ENCODE measurements around the gene PHRF1.
"Not testable (repeated sequence)": the region's sequence is repeated elsewhere in the genome, so short reads cannot be mapped to it uniquely, and the experiment has no call there.

The PHRF1 gene

DNA sequence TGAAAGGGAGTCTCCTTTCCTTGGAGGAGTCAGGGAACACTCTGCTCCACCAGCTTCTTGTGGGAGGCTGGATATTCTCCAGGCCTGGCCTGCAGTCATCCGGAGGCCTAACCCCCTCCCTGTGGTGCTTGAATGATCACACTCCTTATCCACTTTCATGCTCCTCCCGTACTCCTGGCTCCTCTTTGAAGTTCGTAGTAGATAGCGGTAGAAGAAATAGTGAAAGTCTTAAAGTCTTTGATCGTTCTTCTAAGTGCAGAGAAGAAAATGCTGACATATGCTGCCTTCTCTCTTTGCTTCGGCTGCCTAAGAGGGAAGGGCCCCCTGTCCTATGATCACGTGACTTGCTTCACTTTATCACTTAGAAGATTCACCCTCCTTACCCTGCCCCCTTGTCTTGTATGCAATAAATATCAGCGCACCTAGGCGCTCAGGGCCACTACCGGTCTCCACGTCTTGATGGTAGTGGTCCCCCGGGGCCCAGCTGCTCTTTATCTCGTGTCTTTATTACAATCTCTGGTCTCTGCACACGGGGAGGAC lies 2.2 kb upstream of the PHRF1 start:
- DNase-seq (ENCODE audit: low read depth): not testable (repeated sequence)

DNA sequence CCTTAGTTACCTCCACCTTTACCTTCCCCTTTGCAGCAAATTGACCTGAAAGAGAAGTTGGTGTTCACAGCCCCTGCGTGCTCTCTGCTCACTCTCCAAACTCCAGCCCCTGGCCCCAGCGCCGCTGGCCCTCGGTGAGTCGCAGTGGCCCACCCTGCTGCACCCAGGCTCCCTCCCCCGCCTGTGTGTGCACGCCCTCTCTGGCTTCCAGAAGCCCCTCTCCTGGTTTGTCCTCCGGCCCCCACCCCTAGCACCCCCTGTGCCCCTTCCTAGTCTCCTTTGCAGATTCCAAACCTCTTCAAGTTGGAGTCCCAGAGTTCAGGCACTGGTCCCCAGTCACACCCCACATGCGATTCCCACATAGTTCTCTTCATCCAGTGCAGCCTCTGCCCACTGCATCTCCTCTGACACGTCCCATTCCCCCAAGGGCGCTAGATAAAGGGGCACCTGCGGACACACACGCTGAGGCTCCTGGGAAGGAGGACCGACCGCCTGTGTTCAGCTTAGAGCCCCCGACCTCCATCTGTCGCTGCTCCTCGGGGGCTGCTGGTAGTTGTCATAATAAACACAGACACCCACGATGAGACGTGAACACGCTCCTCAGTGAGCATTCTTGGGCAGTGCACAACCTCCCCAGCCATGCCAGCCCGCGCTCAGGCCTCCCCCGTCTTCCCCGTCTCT lies 1.5 kb upstream of the PHRF1 start:
- no peak for DNase-seq (ENCODE audit: low read depth)

GRCh38 chr11:575313-575995 lies 816 bp upstream of the PHRF1 start:
- DNase-seq (ENCODE audit: low read depth): no peak

GRCh38 chr11:576811-577610 lies 741 bp downstream of the PHRF1 start:
- no peak for DNase-seq (ENCODE audit: low read depth)

GRCh38 chr11:577611-577894 lies 1.3 kb downstream of the PHRF1 start:
- no peak for DNase-seq (ENCODE audit: low read depth)

- no peak for DNase-seq (ENCODE audit: low read depth)
Measured at GRCh38 chr11:578276-579035, 2.2 kb downstream of the PHRF1 start.

- DNase-seq (ENCODE audit: low read depth): no peak
Measured at GRCh38 chr11:579830-580601, 3.7 kb downstream of the PHRF1 start.

DNA sequence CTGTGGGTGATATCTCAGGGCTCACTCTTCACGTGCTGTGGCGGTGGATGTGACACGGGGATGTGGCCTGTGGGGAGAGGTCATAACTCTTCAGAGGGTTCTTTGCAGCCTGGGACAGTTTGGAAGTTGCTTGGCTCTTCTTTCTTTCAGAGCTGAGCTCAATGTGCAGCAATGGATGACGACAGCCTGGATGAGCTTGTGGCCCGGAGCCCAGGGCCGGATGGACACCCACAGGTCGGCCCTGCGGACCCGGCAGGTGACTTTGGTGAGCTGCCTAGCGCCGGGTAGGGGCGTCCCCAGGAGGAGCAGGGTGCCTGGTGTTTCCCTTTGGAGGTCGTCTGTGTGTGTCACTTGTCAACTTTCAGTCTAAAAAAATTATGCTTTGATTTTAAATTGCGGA lies 5.1 kb downstream of the PHRF1 start:
- no peak for DNase-seq (ENCODE audit: low read depth)

DNA sequence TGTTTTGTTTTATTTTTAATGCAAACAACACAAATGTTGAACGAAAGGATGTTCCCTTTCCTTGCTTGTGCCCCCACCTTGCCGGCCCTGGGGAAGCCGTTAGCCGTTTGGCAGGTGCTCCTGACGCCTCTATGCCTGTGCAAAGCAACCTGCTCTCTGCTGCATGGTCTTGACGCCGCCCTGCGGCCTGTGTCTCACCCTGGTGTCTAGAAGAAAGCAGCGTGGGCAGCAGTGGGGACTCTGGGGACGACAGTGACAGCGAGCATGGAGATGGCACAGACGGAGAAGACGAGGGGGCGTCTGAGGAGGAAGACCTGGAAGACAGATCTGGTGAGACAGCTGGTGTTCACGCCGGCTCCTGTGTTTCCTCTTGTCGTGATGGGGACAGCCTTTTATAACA lies 5.5 kb downstream of the PHRF1 start:
- DNase-seq (ENCODE audit: low read depth): no peak

DNA sequence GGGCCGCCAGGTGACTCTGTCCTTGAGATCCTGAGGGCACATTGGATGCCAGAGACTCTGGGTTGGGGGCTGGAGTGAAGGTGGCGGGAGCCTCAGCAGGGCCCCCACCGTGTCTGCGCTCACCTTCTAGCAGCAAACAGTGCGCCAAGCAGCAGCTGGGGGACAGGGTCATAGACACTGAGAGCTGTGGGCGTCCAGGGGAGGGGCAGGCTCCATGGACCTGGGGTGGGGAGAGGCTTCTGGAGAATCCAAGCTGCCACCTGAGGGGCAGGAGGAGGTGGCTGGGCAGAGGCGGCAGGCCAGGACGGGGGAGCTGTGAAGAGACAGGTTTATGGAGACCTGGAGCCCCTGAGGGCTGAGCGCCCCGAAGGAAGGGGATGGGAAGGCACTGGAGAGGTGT lies 8.0 kb downstream of the PHRF1 start:
- DNase-seq (ENCODE audit: low read depth): no peak

DNA sequence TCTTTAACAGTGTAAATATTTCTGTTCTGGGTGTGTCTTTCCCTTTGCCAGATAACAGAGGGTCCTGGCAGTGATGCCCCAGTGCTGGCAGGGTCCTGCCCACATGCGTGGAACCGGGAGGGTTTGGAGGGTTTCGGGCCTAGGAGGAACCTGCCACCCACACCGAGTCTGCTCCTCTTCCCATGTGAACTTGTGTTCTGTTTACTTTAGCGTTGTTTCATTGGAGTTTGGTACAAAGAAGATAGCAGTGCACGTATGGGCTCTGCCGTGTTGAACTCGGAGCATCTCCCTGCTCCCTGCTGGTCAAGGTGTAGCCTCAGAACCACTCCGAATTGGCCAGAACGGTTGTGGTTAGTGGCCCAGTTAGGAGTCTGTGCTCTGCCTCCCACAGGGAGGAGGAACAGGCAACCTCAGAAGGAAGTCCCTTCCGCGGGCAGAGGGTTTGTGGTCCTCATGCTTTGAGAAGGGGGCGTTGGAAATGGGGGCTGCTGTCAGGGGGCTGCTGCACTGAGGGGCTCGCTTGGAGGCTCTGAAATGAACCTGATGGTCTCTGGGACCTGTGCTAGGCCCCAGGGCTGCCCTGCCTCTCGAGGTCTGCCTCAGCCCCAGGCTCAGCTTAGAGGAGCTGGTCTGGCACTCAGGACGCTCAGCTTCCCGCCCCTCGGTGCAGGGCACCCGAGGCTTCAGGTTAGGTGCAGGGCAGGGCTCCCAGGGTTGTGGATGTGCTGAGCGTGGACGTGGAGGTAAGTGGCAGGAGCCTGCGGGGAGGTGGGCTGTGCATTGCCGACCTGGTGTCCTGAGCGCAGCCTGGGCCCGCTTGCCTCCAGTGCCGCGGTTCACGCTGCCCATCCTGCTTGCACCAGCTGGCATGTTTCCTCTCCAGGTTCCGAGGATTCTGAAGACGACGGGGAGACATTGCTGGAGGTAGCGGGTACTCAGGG lies 10.4 kb downstream of the PHRF1 start:
- DNase-seq (ENCODE audit: low read depth): no peak

DNA sequence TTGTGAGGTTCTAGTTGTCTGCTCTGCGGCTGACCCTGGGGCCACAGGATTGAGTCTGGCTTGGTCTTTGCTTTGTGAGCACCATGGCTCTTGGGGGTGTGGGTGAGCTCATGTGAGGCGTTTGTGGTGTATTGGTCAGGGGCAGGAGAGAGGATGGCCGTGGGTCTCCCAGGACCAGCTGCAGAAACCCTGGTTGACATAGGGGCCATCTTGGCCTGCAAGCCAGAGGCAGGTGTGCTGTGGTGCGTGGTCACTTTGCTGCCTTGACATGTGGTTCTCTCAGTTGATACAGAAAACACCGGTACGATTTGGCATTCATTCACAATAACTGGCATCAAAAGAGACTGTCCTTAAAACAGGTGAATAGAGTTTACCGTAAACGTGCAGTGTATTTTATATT lies 11.3 kb downstream of the PHRF1 start:
- DNase-seq (ENCODE audit: low read depth): no peak

- DNase-seq (ENCODE audit: low read depth): no peak
Measured at GRCh38 chr11:587978-588380, 11.7 kb downstream of the PHRF1 start.

DNA sequence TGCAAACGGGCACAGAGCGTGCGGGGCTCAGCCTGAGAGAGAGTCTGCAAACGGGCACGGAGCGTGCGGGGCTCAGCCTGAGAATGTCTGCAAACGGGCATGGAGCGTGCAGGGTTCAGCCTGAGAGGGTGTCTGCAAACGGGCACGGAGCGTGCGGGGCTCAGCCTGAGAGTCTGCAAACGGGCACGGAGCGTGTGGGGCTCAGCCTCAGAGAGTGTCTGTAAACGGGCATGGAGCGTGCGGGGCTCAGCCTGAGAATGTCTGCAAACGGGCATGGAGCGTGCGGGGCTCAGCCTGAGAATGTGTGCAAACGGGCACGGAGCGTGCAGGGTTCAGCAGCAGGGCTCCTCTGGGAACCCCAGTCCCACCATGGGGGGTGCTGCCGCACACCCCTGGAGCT lies 13.5 kb downstream of the PHRF1 start:
- no peak for DNase-seq (ENCODE audit: low read depth)

DNA sequence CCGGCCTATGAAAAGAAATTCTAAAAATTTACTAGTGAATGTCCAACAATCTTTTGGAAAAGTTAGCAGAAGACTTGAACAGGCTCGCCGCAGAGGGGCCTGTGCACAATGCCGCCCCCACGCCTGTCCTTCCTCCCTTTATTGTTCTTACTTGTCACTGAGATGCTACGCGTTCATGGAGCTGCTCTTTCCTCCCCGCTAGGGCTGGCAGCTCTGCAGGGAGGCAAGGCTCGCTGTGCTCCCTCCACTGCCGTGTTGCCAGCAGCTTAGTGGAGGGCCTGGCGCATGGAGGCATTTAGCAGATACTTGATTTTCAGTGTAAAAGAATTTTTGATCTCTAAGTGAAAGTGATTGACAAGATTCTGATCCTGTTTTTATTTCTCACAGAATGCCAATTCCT lies 14.7 kb downstream of the PHRF1 start:
- no peak for DNase-seq (ENCODE audit: low read depth)

DNA sequence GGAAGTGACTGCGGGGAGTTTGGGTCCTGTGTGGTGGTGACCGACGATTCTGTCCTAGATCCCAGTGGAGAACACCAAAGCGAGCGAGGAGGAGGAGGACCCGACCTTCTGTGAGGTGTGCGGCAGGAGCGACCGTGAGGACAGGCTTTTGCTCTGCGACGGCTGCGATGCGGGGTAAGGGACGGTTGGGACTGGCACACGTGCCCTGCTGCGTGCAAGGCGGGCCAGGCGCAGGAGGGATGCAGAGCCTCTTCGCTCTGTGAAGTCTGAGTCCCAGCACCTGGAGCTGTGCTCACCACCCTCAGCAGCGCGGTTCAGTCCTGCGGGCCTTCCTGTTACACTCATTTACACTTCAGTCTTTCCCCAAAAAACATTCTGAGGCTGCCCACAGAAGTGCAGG lies 16.2 kb downstream of the PHRF1 start:
- no peak for DNase-seq (ENCODE audit: low read depth)

GRCh38 chr11:592918-593317 lies 16.6 kb downstream of the PHRF1 start:
- no peak for DNase-seq (ENCODE audit: low read depth)

DNA sequence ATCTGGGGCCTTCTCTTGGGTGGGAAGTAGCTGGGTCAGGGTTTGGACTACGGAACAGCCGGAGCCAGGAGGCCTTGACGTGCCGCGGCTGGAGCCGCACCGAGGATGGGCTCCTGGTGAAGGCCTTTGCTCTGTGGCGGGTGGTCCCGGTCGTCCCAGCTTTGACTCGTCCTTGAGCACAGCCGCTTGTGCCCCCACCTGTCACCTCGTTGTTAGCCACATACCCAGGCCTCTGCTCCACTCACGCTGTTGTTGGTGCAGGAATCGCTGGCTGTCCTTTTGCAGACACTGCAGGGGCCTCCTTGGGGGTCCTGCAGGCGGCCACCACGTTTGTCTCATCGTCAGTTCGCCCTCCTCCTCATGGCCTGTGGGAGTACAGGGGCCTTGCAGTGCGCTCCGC lies 17.1 kb downstream of the PHRF1 start:
- DNase-seq (ENCODE audit: low read depth): no peak

- DNase-seq (ENCODE audit: low read depth): no peak
Measured at GRCh38 chr11:595400-595799, 19.1 kb downstream of the PHRF1 start.

- no peak for DNase-seq (ENCODE audit: low read depth)
Measured at GRCh38 chr11:596374-596773, 20.1 kb downstream of the PHRF1 start.

Measured in GM04503 (cell line).